ENCODE results near the gene HSPB9. TPM values are rescaled to one million over a fixed set of nuclear protein-coding genes. Genes with fewer than 3 reads are reported as not detected.

HSPB9 gene
- polyA plus RNA-seq, 1 donor from 2014 or later, result not detected

- no peak overlapping the region for H2AFZ ChIP-seq (ENCODE audit: low read depth, low read length)
- no peak overlapping the region for H3K4me2 ChIP-seq (ENCODE audit: low read length)
- H3F3A ChIP-seq (ENCODE audit: insufficient read depth, low read length, poor library complexity, severe bottlenecking), result no peaks in the 10 kb centered on the region
- H3K36me3 ChIP-seq (ENCODE audit: insufficient read depth, low read length), result no peaks in the 10 kb centered on the region
- no peak for TF ChIP-seq POLR2AphosphoS5 (IDR thresholded peaks at IDR 0.05)
- TF ChIP-seq TAF1 (IDR thresholded peaks at IDR 0.05; ENCODE audit: low read depth), result no peak
- no peak for TF ChIP-seq RAD21 (conservative IDR thresholded peaks at IDR 0.05)
- no peak for TF ChIP-seq REST (IDR thresholded peaks at IDR 0.05; ENCODE audit: borderline replicate concordance)
- H3K9me3 ChIP-seq (ENCODE audit: low read length), result no peaks in the 10 kb centered on the region
- no peak overlapping the region for H3K27ac ChIP-seq (ENCODE audit: low read length)
- peaks cover 6% of the 10 kb centered on the region for H3K27me3 ChIP-seq (ENCODE audit: insufficient read depth, low read depth, low read length)
- H3K9ac ChIP-seq (ENCODE audit: low read length), result no peak overlapping the region
- H3K4me3 ChIP-seq (ENCODE audit: low read length), result no peak overlapping the region
- H4K20me1 ChIP-seq (ENCODE audit: insufficient read depth), result no peaks in the 10 kb centered on the region
- no peaks in the 10 kb centered on the region for H3K9me2 ChIP-seq (ENCODE audit: insufficient read depth, low read length)
- H3K79me2 ChIP-seq (replicated peaks; ENCODE audit: insufficient read depth, low read length), result no peaks in the 10 kb centered on the region
These were observed 44.1 kb upstream of the HSPB9 start for GRCh38 chr17:42078396-42079043.

GRCh38 chr17:42079541-42079940, 43.1 kb upstream of the HSPB9 start:
- TF ChIP-seq SMC3 (conservative IDR thresholded peaks at IDR 0.05; ENCODE audit: poor library complexity) (no peak), POLR2AphosphoS5 (IDR thresholded peaks at IDR 0.05) (no peak), MXI1 (conservative IDR thresholded peaks at IDR 0.05; ENCODE audit: poor library complexity, severe bottlenecking) (no peak), EP300 (conservative IDR thresholded peaks at IDR 0.05; ENCODE audit: poor library complexity, severe bottlenecking) (no peak)
- H3K9ac ChIP-seq (ENCODE audit: low read length), result no peak overlapping the region
- no peaks in the 10 kb centered on the region for H3K36me3 ChIP-seq (ENCODE audit: insufficient read depth, low read length)
- H3K79me2 ChIP-seq (replicated peaks; ENCODE audit: insufficient read depth, low read length), result no peaks in the 10 kb centered on the region
- H4K20me1 ChIP-seq (ENCODE audit: insufficient read depth), result no peaks in the 10 kb centered on the region
- no peaks in the 10 kb centered on the region for H3K9me2 ChIP-seq (ENCODE audit: insufficient read depth, low read length)
- H3K4me2 ChIP-seq (ENCODE audit: low read length), result no peak overlapping the region
- H2AFZ ChIP-seq (ENCODE audit: low read depth, low read length), result no peak overlapping the region
- no peaks in the 10 kb centered on the region for H3K9me3 ChIP-seq (ENCODE audit: low read length)
- H3F3A ChIP-seq (ENCODE audit: insufficient read depth, low read length, poor library complexity, severe bottlenecking), result no peaks in the 10 kb centered on the region
- H3K27me3 ChIP-seq (ENCODE audit: insufficient read depth, low read depth, low read length), result no peaks in the 10 kb centered on the region
- no peak overlapping the region for H3K4me3 ChIP-seq (ENCODE audit: low read length)
- H3K27ac ChIP-seq (ENCODE audit: low read length), result no peak overlapping the region

GRCh38 chr17:42081516-42082129, 41.0 kb upstream of the HSPB9 start:
- Histone ChIP-seq H3K9me3 (ENCODE audit: low read length) (no peaks in the 10 kb centered on the region), H3K79me2 (replicated peaks; ENCODE audit: insufficient read depth, low read length) (no peaks in the 10 kb centered on the region), H3K27ac (ENCODE audit: low read length) (no peak overlapping the region), H4K20me1 (ENCODE audit: insufficient read depth) (no peaks in the 10 kb centered on the region), H2AFZ (ENCODE audit: low read depth, low read length) (no peak overlapping the region), H3K4me2 (ENCODE audit: low read length) (no peak overlapping the region), H3K4me3 (ENCODE audit: low read length) (no peak overlapping the region), H3K9me2 (ENCODE audit: insufficient read depth, low read length) (no peaks in the 10 kb centered on the region), H3K36me3 (ENCODE audit: insufficient read depth, low read length) (no peaks in the 10 kb centered on the region), H3K9ac (ENCODE audit: low read length) (no peak overlapping the region), H3K27me3 (ENCODE audit: insufficient read depth, low read depth, low read length) (no peaks in the 10 kb centered on the region), H3F3A (ENCODE audit: insufficient read depth, low read length, poor library complexity, severe bottlenecking) (no peaks in the 10 kb centered on the region)
- TF ChIP-seq RAD21 (conservative IDR thresholded peaks at IDR 0.05) (no peak), POLR2AphosphoS5 (IDR thresholded peaks at IDR 0.05) (no peak), EZH2 (IDR thresholded peaks at IDR 0.05; ENCODE audit: borderline replicate concordance, insufficient read depth, low read length, poor library complexity, severe bottlenecking) (no peak), TAF1 (IDR thresholded peaks at IDR 0.05; ENCODE audit: low read depth) (no peak), EP300 (conservative IDR thresholded peaks at IDR 0.05; ENCODE audit: poor library complexity, severe bottlenecking) (no peak), MXI1 (conservative IDR thresholded peaks at IDR 0.05; ENCODE audit: poor library complexity, severe bottlenecking) (no peak), REST (IDR thresholded peaks at IDR 0.05; ENCODE audit: borderline replicate concordance) (no peak), SMC3 (conservative IDR thresholded peaks at IDR 0.05; ENCODE audit: poor library complexity) (no peak), CTCF (IDR thresholded peaks at IDR 0.05; ENCODE audit: poor library complexity, severe bottlenecking) (no peak)

Data from neural cell (in vitro differentiated cells).